HL-60 (cell line): ENCODE data around the gene GAB2.

Source experiments
- DNase-seq, 2 experiments: peaks; one replicate each; pipeline ENCODE4 v3.0.0-alpha.2; 2010 to 2020; ENCODE audit warnings: low read depth in 1 of 2, low spot score in 1 of 2
- H3K27ac ChIP-seq: fragments of 250-450 bp; sonication (Bioruptor Pico); replicated peaks from 2 replicates; pipeline ENCODE4 v1.5.1; 2020; ENCODE audit warnings: mild to moderate bottlenecking, moderate library complexity
- H3K27me3 ChIP-seq: fragments of 250-450 bp; sonication (Bioruptor Pico); 2 replicates; pipeline ENCODE4 v1.5.1; 2021; ENCODE audit warnings: mild to moderate bottlenecking, moderate library complexity; ENCODE audit not compliant: insufficient read depth, poor library complexity, severe bottlenecking
- H3K4me3 ChIP-seq: replicated peaks from 2 replicates; pipeline ENCODE4 v1.5.1; 2011; ENCODE audit warnings: mild to moderate bottlenecking, control low read depth, low read length; ENCODE audit not compliant: insufficient read depth
- CTCF ChIP-seq: IDR thresholded peaks from one replicate; pipeline ENCODE4 v1.5.1; 2011; ENCODE audit warnings: low read length, control low read depth, inconsistent platforms; ENCODE audit not compliant: insufficient read depth
- GABPA ChIP-seq: IDR thresholded peaks from 2 replicates; pipeline ENCODE4 v1.6.1; 2012; ENCODE audit warnings: low read depth
- POLR2AphosphoS5 ChIP-seq: IDR thresholded peaks from 2 replicates; pipeline ENCODE4 v1.6.1; 2012; ENCODE audit warnings: low read depth
- REST ChIP-seq: IDR thresholded peaks from 2 replicates; pipeline ENCODE4 v1.6.1; 2012; ENCODE audit warnings: low read depth; ENCODE audit not compliant: insufficient replicate concordance
- SPI1 ChIP-seq: IDR thresholded peaks from 2 replicates; pipeline ENCODE4 v1.6.1; 2012; ENCODE audit warnings: low read depth, mild to moderate bottlenecking, borderline replicate concordance

GAB2 gene

GRCh38 chr11:78311702-78312371 is 105.8 kb downstream of the GAB2 start:
- DNase-seq, result no peak
- TF ChIP-seq REST (no peak), SPI1 (no peak), CTCF (no peak), POLR2AphosphoS5 (no peak), GABPA (no peak)
- Histone ChIP-seq H3K4me3 (no peak overlapping the region), H3K27me3 (no peaks in the 10 kb centered on the region), H3K27ac (no peak overlapping the region)

GRCh38 chr11:78310500-78310909 is 107.1 kb downstream of the GAB2 start:
- H3K27ac ChIP-seq, result no peak overlapping the region
- no peak for DNase-seq
- no peaks in the 10 kb centered on the region for H3K27me3 ChIP-seq
- no peak for TF ChIP-seq REST
- no peak for TF ChIP-seq SPI1
- no peak for TF ChIP-seq POLR2AphosphoS5
- no peak for TF ChIP-seq CTCF
- TF ChIP-seq GABPA, result no peak
- H3K4me3 ChIP-seq, result no peak overlapping the region

GRCh38 chr11:78304201-78304600 is 113.4 kb downstream of the GAB2 start:
- DNase-seq, result no peak
- H3K27me3 ChIP-seq, result no peaks in the 10 kb centered on the region
- TF ChIP-seq POLR2AphosphoS5 (no peak), CTCF (no peak), SPI1 (no peak), GABPA (no peak)
- no peak overlapping the region for H3K27ac ChIP-seq
- H3K4me3 ChIP-seq, result no peak overlapping the region
